LNCAP (cell line): Measurements from ENCODE around the gene PPP4R4.

Source experiments
- TF ChIP-seq, protein P1 (sequence below): fragments of 450-650 bp; IDR thresholded peaks from 2 replicates; pipeline ENCODE4 v1.5.1; 2017; ENCODE audit warnings: mild to moderate bottlenecking

Gene PPP4R4

DNA sequence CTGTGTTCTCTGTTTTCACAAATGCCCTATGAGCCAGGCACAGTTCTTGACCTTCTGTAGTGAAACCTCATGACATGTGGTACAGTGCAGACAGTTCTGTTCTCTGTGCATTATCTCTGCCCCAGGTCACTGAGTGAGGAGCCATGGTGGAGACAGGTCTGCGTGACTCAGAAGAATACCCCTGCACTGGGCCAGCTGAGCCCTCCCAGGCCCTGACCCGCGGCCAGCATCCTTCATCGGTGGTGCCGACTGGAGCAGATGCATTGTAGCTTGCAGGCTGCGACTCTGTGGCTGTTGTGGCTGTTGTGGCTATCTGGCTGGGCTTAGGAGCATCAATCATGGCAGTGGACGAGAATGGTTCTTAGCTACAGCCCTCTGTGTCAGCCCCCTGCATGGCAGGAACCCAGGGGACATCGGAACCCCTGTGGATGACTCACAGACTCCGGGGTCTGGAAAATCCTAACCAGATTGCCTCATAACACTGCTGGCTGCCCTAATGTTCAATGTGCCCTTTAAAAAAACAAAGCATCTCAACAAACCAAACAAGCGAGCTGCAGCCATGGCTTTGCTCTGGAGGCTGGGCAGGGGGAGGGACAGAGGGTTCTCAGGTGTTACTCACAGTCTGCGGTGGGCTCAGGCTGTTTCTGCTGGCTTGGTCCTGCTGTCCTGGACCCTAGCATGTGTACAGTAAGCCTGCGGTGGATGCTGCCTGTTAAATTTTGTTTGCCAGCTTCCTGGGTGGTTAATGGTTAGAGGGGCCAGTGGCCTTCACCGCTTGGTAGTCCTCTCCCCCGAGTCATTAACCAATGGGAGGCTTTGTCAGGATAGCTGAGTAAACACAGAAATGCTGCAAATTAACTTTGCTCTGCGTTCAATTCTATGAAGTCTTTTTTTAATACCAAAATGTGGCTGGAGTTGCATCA lies 148.8 kb downstream of the PPP4R4 start, which contains the start of gene SERPINA6:
TSS of gene SERPINA6 (minus strand) at position 689 of the 923 bp plus-strand sequence. CDS start 8,688 bp downstream, outside the sequence.
- TF ChIP-seq, protein P1, sequence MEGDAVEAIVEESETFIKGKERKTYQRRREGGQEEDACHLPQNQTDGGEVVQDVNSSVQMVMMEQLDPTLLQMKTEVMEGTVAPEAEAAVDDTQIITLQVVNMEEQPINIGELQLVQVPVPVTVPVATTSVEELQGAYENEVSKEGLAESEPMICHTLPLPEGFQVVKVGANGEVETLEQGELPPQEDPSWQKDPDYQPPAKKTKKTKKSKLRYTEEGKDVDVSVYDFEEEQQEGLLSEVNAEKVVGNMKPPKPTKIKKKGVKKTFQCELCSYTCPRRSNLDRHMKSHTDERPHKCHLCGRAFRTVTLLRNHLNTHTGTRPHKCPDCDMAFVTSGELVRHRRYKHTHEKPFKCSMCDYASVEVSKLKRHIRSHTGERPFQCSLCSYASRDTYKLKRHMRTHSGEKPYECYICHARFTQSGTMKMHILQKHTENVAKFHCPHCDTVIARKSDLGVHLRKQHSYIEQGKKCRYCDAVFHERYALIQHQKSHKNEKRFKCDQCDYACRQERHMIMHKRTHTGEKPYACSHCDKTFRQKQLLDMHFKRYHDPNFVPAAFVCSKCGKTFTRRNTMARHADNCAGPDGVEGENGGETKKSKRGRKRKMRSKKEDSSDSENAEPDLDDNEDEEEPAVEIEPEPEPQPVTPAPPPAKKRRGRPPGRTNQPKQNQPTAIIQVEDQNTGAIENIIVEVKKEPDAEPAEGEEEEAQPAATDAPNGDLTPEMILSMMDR, result no peak

DNA sequence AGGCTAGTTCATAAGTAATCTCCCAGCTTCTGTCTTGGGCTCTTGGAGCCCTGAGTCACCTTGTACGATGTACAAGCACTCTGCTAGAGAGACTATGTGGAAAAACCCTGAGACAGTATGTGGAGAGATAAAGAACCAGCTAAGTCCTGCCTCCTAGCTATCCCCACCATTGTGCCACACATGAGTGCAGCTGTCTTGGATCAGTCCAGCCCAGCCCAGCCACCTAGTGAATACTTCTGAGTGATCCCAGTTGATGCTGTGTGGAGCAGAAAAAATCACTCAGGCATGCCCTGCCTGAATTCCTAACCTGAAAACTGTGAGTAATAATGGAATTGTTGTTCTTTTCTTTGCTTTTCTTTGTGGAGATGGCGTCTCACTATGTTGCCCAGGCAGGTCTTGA lies 154.1 kb downstream of the PPP4R4 start:
- TF ChIP-seq, protein P1, result no peak
